HG02840 (cell line): ENCODE data around the gene ATPAF1.
"Not testable (repeated sequence)": the region's sequence is repeated elsewhere in the genome, so short reads cannot be mapped to it uniquely, and the experiment has no call there.

Source experiments
- ATAC-seq: cut with Tn5 transposase; IDR thresholded peaks from one replicate; pipeline ENCODE4 v1.9.1; 2021; ENCODE audit warnings: mild to moderate bottlenecking, moderate library complexity, moderate number of reproducible peaks; ENCODE audit not compliant: unreplicated experiment, low FRiP score

Gene ATPAF1

GRCh38 chr1:46667782-46668760 lies at the start of gene ATPAF1:
TSS of gene ATPAF1 (minus strand) at chr1:46668364. CDS start at chr1:46668322, 42 bp downstream.
- ATAC-seq = peak; percentile 69

- ATAC-seq = no peak
Observed at GRCh38 chr1:46717654-46718053, 49.5 kb upstream of the ATPAF1 start.

DNA sequence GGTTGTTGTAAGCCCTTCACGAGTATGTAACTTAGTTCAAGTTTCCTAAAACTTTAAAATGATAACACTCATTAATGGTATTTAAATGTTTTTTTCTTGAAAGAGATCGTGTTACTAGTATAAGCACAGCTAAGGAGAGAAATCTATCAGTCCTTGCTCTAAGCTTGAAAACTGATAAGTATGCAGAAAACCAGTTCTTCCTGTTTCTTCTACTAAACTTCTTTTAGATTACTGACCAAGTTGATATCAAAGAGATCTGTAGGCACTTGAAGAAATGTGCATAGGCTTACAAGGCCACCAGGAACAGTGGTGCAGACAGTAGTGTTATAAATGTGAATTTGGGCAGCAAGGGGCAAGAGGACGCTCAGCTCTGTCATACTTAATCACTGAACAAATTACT lies 46.8 kb upstream of the ATPAF1 start:
- no peak for ATAC-seq

- no peak for ATAC-seq
Observed at GRCh38 chr1:46708121-46708520, 40.0 kb upstream of the ATPAF1 start.

- no peak for ATAC-seq
Observed at GRCh38 chr1:46705408-46705807, 37.2 kb upstream of the ATPAF1 start.

- ATAC-seq = no peak
Observed at GRCh38 chr1:46703927-46704641, 35.9 kb upstream of the ATPAF1 start.

- no peak for ATAC-seq
Observed at GRCh38 chr1:46699666-46700065, 31.5 kb upstream of the ATPAF1 start.

DNA sequence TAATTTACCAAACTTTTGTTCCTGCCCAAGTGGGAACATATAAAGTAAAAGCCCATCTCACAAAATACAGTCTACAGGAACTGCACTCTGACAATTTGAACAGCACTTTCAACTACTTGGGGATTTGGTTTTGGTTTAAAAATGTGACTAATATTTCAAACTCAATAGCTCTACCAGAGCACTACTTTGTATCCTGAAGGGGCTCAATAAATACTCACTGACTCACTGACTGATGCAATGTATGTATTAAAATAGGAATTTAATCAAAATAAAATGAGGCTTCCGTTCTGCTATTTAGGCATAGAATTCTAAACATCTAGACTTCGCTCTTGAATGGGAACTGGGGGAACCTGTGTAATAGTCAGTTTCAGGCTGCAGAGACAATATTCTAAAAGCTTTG lies 28.9 kb upstream of the ATPAF1 start:
- no peak for ATAC-seq

GRCh38 chr1:46694676-46695075 lies 26.5 kb upstream of the ATPAF1 start:
- not testable (repeated sequence) for ATAC-seq

GRCh38 chr1:46692811-46693770 lies 24.9 kb upstream of the ATPAF1 start:
- no peak for ATAC-seq

- no peak for ATAC-seq
Observed at GRCh38 chr1:46691997-46692790, 24.0 kb upstream of the ATPAF1 start.

GRCh38 chr1:46690931-46691421 lies 22.8 kb upstream of the ATPAF1 start:
- ATAC-seq = no peak

DNA sequence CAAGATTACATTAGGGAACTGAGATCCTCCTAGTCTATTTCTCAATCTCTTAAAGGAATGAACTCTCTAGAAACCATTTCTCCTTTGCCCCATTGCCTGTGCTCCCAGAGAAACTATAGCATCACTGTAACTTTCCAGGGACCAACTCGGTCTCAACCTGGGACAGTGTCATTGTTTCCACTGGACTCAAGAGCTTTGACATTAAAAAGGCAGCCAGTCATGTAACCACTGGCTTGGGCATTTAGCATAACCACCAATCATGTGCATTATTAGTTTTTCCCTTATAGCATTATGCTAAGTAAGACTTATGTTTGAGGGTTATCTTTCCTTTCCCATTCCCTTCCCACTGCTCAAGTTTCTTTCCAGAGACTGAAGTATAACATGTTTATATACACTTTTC lies 21.7 kb upstream of the ATPAF1 start:
- ATAC-seq = no peak

DNA sequence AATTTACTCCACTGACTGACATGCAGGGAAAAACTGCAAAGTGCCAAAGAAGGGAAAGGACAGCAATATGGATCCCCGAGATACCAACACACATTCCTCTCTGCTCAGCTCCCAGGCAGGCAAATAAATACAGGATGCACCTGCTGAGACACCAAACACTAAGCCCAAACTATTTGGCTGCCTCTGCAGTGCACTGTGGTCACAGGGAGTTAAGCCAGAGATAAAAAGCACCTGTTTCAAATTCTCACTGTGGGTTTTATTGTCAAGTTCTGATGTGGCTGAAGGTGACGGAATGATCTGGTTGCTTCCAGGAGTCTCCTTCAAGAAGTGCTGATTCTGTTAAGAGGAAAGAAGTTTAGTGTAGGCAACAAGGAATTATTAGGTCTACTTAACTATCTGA lies 21.2 kb upstream of the ATPAF1 start:
- no peak for ATAC-seq

DNA sequence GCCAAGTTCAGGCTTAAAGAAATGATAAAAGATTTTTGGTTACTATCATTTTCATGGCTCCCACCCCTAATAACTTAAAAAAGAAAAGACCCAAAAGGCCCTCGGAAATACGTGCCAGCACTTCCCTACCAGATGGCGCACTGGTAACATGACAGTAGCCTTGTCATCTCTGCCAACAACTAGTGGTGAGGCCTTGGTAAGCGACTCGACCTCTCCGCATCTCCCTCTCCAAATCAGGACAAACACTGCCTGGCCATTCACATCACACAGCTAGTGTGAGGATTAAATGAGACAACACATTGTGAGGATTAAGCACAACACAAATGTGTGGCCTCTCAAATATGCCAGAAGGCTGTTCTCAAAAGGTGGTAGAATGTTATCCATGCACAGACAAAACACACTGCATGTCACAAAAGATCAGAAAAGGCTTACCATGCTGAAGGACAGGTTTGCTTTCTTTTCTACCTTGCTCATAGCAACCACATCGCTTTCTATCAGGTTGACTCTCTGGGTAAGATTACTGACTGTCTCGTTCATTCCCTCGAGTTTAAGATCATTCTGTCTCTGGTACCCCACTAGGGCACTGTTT lies 19.9 kb upstream of the ATPAF1 start:
- no peak for ATAC-seq

GRCh38 chr1:46687093-46687659 lies 19.0 kb upstream of the ATPAF1 start:
- ATAC-seq = no peak

GRCh38 chr1:46686255-46686654 lies 18.1 kb upstream of the ATPAF1 start:
- no peak for ATAC-seq

- ATAC-seq = no peak
Observed at GRCh38 chr1:46684670-46685069, 16.5 kb upstream of the ATPAF1 start.

DNA sequence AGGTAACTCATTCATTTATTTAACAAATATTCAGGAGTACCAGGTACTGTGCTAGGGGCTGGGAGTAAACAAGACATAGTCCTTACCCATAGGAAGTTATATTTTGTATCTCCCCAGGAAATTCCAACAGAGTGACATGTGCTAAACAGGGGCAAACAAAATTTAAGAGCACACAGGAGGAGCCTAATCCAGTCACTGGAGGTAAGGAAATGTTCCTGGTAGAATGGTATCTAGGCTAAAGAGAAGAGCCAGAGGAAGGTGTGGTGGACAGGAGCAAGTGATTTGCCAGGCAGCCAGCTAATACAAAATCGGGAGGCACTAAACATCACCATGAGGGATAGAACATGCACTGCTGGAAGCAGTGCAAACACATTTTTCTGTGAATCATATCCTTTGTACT lies 13.9 kb upstream of the ATPAF1 start:
- ATAC-seq = no peak
